ENCODE measurements around the gene MPG.

MPG gene

DNA sequence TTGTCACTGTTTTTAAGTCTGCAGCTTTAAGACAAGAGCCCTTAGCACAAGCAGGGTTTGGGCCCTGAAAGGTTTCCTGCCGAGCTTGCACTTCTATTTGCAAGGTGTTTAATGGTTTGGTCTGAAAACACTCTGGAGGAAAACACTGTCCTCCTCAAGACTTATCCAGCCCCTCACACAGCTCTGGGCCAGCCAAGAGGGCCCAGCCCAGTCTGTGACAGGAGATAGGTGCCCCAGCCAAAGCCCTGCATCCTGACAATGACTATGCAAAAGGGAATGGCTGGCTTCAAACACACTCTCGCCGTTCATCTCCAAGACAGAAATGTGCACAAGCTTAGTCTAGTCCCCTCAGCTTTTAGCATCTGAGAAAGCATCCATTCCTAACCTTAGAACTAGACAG, 26.9 kb downstream of the MPG start:
- H2AFZ ChIP-seq (ENCODE audit: low read depth): no peak overlapping the region
- H4K20me1 ChIP-seq (ENCODE audit: insufficient read depth): no peaks in the 10 kb centered on the region
- H3K36me3 ChIP-seq (ENCODE audit: insufficient read depth): no peaks in the 10 kb centered on the region

DNA sequence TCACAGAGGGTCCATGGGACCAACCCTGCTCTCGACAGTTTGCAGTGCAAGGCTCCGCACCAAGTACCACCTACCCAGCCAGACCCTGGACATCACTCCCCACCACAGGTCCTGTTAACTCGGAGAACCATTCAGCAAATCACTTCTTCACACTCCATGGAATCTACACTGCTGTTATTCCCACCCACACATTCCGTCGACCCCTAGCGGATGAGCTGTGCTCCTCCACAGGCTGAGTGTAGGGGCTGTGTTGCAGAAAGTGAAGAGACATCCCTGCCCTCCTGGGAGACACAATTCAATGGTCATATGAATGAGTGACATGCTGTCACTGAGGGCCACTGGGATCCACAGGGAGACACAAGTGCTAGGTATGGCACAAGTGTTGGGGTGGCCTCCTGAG, 27.5 kb downstream of the MPG start:
- Histone ChIP-seq H3K4me3 (IDR thresholded peaks at IDR 0.05; ENCODE audit: insufficient read depth, low read depth, low read length) (no peak overlapping the region), H3K36me3 (ENCODE audit: insufficient read depth) (no peaks in the 10 kb centered on the region), H4K20me1 (ENCODE audit: insufficient read depth) (no peaks in the 10 kb centered on the region), H3K27ac (no peak overlapping the region), H3K79me2 (ENCODE audit: insufficient read depth, low read depth) (no peaks in the 10 kb centered on the region), H3K4me2 (no peak overlapping the region), H3K9ac (no peak overlapping the region), H3K27me3 (ENCODE audit: insufficient read depth, low read depth) (no peaks in the 10 kb centered on the region), H2AFZ (ENCODE audit: low read depth) (no peak overlapping the region), H3K4me1 (ENCODE audit: low read depth, poor library complexity, severe bottlenecking) (peaks cover 19% of the 10 kb centered on the region)
- TF ChIP-seq, protein P1, sequence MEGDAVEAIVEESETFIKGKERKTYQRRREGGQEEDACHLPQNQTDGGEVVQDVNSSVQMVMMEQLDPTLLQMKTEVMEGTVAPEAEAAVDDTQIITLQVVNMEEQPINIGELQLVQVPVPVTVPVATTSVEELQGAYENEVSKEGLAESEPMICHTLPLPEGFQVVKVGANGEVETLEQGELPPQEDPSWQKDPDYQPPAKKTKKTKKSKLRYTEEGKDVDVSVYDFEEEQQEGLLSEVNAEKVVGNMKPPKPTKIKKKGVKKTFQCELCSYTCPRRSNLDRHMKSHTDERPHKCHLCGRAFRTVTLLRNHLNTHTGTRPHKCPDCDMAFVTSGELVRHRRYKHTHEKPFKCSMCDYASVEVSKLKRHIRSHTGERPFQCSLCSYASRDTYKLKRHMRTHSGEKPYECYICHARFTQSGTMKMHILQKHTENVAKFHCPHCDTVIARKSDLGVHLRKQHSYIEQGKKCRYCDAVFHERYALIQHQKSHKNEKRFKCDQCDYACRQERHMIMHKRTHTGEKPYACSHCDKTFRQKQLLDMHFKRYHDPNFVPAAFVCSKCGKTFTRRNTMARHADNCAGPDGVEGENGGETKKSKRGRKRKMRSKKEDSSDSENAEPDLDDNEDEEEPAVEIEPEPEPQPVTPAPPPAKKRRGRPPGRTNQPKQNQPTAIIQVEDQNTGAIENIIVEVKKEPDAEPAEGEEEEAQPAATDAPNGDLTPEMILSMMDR (conservative IDR thresholded peaks at IDR 0.05; ENCODE audit: low read depth, low read length): no peak

More for the DNA sequence above, 26.9 kb downstream of the MPG start:
- no peak overlapping the region; the same call in 1 of the 2 replicates for H3K27ac ChIP-seq
- peaks cover 19% of the 10 kb centered on the region for H3K4me1 ChIP-seq (ENCODE audit: low read depth, poor library complexity, severe bottlenecking)
- no peaks in the 10 kb centered on the region for H3K27me3 ChIP-seq (ENCODE audit: insufficient read depth, low read depth)
- no peak overlapping the region for H3K4me3 ChIP-seq (IDR thresholded peaks at IDR 0.05; ENCODE audit: insufficient read depth, low read depth, low read length)
- TF ChIP-seq, protein P1 (conservative IDR thresholded peaks at IDR 0.05; ENCODE audit: low read depth, low read length): no peak
- H3K79me2 ChIP-seq (ENCODE audit: insufficient read depth, low read depth): no peaks in the 10 kb centered on the region
- no peak overlapping the region for H3K9ac ChIP-seq
- H3K4me2 ChIP-seq: no peak overlapping the region

DNA sequence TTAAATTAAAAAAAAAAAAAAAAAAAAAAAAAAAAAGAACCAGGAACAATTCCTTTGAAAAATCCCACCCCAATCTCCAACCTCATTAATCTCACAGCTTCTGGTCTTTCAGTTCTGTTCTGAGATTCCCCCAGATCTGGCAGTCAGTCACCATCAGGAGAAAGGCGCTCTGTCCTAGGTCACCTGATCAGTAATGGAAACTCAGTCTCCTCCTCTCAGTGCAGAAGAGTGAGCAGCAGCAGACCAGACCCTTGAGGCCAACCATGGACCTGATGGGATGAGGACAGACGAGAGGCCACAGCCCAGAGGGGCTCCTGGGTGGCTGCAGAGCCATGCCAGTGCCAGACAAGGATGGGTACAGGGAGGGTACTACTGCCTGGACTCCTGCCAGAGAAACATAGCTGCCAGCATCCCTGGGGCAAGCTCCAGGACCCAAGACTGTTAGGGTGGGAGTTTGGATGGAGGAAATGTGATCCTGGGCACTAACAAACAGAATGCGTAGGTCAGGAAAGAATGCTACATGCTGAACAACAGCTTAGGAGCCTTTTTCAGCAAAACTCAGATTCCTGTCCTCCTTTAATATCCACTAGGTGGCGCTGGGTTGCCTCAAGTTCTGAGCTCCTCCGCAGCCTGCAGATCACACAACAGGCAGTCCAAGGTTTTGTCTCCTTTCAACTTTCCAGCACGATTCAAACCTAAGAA, 28.7 kb downstream of the MPG start:
- no peaks in the 10 kb centered on the region for H3K27me3 ChIP-seq (ENCODE audit: insufficient read depth, low read depth)
- no peak overlapping the region for H3K27ac ChIP-seq
- no peak overlapping the region for H3K4me3 ChIP-seq (IDR thresholded peaks at IDR 0.05; ENCODE audit: insufficient read depth, low read depth, low read length)
- H3K79me2 ChIP-seq (ENCODE audit: insufficient read depth, low read depth): no peaks in the 10 kb centered on the region
- no peak overlapping the region for H2AFZ ChIP-seq (ENCODE audit: low read depth)
- H3K36me3 ChIP-seq (ENCODE audit: insufficient read depth): no peaks in the 10 kb centered on the region
- no peaks in the 10 kb centered on the region for H4K20me1 ChIP-seq (ENCODE audit: insufficient read depth)
- no peak overlapping the region for H3K4me2 ChIP-seq
- H3K9ac ChIP-seq: no peak overlapping the region
- TF ChIP-seq, protein P1 (conservative IDR thresholded peaks at IDR 0.05; ENCODE audit: low read depth, low read length): peak; percentile 87
- H3K4me1 ChIP-seq (ENCODE audit: low read depth, poor library complexity, severe bottlenecking): peaks cover 19% of the 10 kb centered on the region

DNA sequence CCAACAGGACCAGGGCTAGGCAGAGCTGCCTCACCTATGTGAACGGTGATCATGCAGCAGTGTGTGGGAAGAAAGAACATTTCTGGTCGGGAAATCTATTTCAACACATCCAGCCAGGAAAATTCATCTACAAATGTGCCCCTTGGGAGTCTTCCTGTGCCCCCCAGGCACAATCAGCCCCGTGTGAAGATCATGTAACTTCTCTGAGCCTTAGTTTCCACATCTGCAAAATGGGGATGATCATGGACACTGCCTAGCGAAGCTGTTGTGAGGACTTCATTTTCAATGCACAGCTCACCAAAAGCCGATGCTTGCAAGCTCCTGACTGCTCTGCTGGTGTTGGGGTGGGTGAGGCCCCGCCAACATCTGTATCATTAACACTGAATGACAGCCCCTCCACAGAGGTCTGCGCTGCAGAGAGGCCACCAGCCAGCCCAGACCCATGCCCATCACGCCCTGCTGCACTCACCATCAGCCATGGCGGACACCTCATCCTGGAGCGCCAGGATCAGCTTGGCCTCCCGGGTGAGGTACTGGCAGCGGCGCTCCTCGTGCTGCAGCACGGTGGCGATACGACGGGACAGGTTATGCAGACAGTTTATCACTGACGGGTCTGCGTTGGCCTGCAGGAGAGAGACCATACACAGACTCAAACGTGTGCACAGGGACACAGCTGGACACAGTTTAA, 34.3 kb downstream of the MPG start:
- Histone ChIP-seq H4K20me1 (ENCODE audit: insufficient read depth) (no peaks in the 10 kb centered on the region), H3K27ac (no peak overlapping the region), H3K4me2 (no peak overlapping the region), H2AFZ (ENCODE audit: low read depth) (no peak overlapping the region), H3K4me1 (ENCODE audit: low read depth, poor library complexity, severe bottlenecking) (peaks cover 20% of the 10 kb centered on the region), H3K36me3 (ENCODE audit: insufficient read depth) (no peaks in the 10 kb centered on the region), H3K9ac (no peak overlapping the region), H3K79me2 (ENCODE audit: insufficient read depth, low read depth) (no peaks in the 10 kb centered on the region), H3K4me3 (IDR thresholded peaks at IDR 0.05; ENCODE audit: insufficient read depth, low read depth, low read length) (no peak overlapping the region), H3K27me3 (ENCODE audit: insufficient read depth, low read depth) (no peaks in the 10 kb centered on the region)
- TF ChIP-seq, protein P1 (conservative IDR thresholded peaks at IDR 0.05; ENCODE audit: low read depth, low read length): no peak

All from KMS-11 (cell line).